ENCODE results near the gene IRF2BPL.

Gene IRF2BPL

GRCh38 chr14:77036484-77037214 is 8.1 kb upstream of the IRF2BPL start:
- Histone ChIP-seq H3K4me1 (ENCODE audit: low read length) (peaks cover 61% of the 10 kb centered on the region), H3K79me2 (ENCODE audit: low read length) (no peaks in the 10 kb centered on the region), H3K36me3 (replicated peaks; ENCODE audit: low read depth, low read length) (no peaks in the 10 kb centered on the region), H3K9ac (ENCODE audit: low read length) (no peak overlapping the region; the same call in 1 of the 2 replicates), H3K27ac (ENCODE audit: low read length) (peak overlapping the region; percentile 45), H2AFZ (ENCODE audit: low read depth, low read length) (no peak overlapping the region), H4K20me1 (ENCODE audit: insufficient read depth, low read length) (no peaks in the 10 kb centered on the region), H3K4me2 (ENCODE audit: low read length) (peak overlapping the region; percentile 52), H3K4me3 (ENCODE audit: low read length) (no peak overlapping the region), H3K9me3 (ENCODE audit: insufficient read depth, low read length) (no peaks in the 10 kb centered on the region), H3K27me3 (ENCODE audit: low read depth, low read length) (0 out of 2 replicates have a peak, but pooled peaks cover 3% of the 10 kb centered on the region)
- TF ChIP-seq EZH2phosphoT487 (IDR thresholded peaks at IDR 0.05; ENCODE audit: low read depth) (no peak), CTCF (IDR thresholded peaks at IDR 0.05; ENCODE audit: low read depth, low read length) (no peak)

- TF ChIP-seq EZH2phosphoT487 (IDR thresholded peaks at IDR 0.05; ENCODE audit: low read depth) (no peak), CTCF (IDR thresholded peaks at IDR 0.05; ENCODE audit: low read depth, low read length) (no peak)
- H3K36me3 ChIP-seq (replicated peaks; ENCODE audit: low read depth, low read length), result no peaks in the 10 kb centered on the region
- H3K4me3 ChIP-seq (ENCODE audit: low read length), result no peak overlapping the region
- H3K9me3 ChIP-seq (ENCODE audit: insufficient read depth, low read length), result no peaks in the 10 kb centered on the region
- peaks cover 48% of the 10 kb centered on the region for H3K4me1 ChIP-seq (ENCODE audit: low read length)
- no peak overlapping the region for H3K9ac ChIP-seq (ENCODE audit: low read length)
- H2AFZ ChIP-seq (ENCODE audit: low read depth, low read length), result no peak overlapping the region
- no peaks in the 10 kb centered on the region for H4K20me1 ChIP-seq (ENCODE audit: insufficient read depth, low read length)
- no peak overlapping the region for H3K4me2 ChIP-seq (ENCODE audit: low read length)
- no peak overlapping the region for H3K27ac ChIP-seq (ENCODE audit: low read length)
- no peaks in the 10 kb centered on the region for H3K79me2 ChIP-seq (ENCODE audit: low read length)
- 0 out of 2 replicates have a peak, but pooled peaks cover 3% of the 10 kb centered on the region for H3K27me3 ChIP-seq (ENCODE audit: low read depth, low read length)
These were observed 6.8 kb upstream of the IRF2BPL start for GRCh38 chr14:77035267-77035666.

- peaks cover 51% of the 10 kb centered on the region for H3K4me1 ChIP-seq (ENCODE audit: low read length)
These were observed 5.4 kb upstream of the IRF2BPL start for GRCh38 chr14:77033622-77034589.

More at GRCh38 chr14:77033622-77034589, 5.4 kb upstream of the IRF2BPL start:
- Histone ChIP-seq H3K9me3 (ENCODE audit: insufficient read depth, low read length) (no peaks in the 10 kb centered on the region), H4K20me1 (ENCODE audit: insufficient read depth, low read length) (no peaks in the 10 kb centered on the region), H3K4me3 (ENCODE audit: low read length) (peak overlapping the region; percentile 81), H2AFZ (ENCODE audit: low read depth, low read length) (no peak overlapping the region), H3K36me3 (replicated peaks; ENCODE audit: low read depth, low read length) (no peaks in the 10 kb centered on the region), H3K4me2 (ENCODE audit: low read length) (peak overlapping the region; percentile 93), H3K27me3 (ENCODE audit: low read depth, low read length) (0 out of 2 replicates have a peak, but pooled peaks cover 1% of the 10 kb centered on the region), H3K9ac (ENCODE audit: low read length) (peak overlapping the region; percentile 96), H3K79me2 (ENCODE audit: low read length) (no peaks in the 10 kb centered on the region), H3K27ac (ENCODE audit: low read length) (peak overlapping the region; percentile 87)
- no peak for TF ChIP-seq EZH2phosphoT487 (IDR thresholded peaks at IDR 0.05; ENCODE audit: low read depth)
- TF ChIP-seq CTCF (IDR thresholded peaks at IDR 0.05; ENCODE audit: low read depth, low read length), result no peak
